Glomerular visceral epithelial cell (primary cell): ENCODE measurements around the gene COBLL1.
"Not testable (repeated sequence)": the region's sequence is repeated elsewhere in the genome, so short reads cannot be mapped to it uniquely, and the experiment has no call there.

Experiments
- DNase-seq: peaks from one replicate; pipeline ENCODE4 v3.0.0-alpha.2; 2016; ENCODE audit errors: extremely low spot score

The COBLL1 gene, protein sequence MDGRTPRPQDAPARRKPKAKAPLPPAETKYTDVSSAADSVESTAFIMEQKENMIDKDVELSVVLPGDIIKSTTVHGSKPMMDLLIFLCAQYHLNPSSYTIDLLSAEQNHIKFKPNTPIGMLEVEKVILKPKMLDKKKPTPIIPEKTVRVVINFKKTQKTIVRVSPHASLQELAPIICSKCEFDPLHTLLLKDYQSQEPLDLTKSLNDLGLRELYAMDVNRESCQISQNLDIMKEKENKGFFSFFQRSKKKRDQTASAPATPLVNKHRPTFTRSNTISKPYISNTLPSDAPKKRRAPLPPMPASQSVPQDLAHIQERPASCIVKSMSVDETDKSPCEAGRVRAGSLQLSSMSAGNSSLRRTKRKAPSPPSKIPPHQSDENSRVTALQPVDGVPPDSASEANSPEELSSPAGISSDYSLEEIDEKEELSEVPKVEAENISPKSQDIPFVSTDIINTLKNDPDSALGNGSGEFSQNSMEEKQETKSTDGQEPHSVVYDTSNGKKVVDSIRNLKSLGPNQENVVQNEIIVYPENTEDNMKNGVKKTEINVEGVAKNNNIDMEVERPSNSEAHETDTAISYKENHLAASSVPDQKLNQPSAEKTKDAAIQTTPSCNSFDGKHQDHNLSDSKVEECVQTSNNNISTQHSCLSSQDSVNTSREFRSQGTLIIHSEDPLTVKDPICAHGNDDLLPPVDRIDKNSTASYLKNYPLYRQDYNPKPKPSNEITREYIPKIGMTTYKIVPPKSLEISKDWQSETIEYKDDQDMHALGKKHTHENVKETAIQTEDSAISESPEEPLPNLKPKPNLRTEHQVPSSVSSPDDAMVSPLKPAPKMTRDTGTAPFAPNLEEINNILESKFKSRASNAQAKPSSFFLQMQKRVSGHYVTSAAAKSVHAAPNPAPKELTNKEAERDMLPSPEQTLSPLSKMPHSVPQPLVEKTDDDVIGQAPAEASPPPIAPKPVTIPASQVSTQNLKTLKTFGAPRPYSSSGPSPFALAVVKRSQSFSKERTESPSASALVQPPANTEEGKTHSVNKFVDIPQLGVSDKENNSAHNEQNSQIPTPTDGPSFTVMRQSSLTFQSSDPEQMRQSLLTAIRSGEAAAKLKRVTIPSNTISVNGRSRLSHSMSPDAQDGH

DNA sequence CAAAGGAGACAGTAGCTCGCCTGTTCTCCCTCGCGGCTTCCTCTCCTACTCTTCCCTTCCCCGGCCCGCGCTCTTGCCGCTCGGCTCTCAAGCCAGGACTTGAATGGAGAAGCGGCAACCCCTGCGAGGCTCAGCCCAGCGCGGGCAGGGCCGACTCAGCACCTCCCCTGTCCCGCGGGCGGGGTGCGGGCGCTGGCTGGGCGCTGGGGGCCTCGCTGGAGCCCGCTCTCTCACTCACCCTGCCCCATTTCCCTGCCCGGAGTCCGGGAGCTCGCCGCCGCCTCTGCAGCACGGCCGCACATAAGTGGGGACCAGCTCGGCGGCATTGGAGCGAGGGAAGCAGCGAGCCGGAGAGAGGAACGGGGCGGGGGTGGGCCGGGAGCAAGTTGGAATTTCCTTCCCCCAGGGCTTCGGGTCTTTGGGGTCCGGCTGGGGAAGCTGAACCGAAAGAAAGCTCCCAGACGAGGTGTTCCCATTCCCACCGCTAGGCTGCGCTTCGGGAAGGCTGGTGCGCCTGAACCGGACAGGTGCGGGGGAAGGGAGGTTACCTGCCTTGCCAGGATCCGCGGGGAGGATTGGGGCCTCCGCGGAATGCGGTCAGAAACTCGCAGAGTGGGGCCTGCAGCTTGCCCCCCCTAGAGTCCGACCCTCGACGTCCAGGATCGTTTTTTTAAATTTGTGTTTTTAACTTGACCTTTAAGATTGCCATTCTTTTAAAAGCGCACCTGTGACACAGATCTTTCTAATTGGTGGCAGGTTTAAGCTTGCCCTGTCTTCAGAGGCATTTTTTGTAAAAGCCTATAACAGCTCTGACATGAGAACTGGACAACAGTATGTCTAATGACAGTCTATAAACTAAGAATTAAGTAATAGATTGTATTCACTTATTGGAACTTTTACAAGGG, at the start of gene COBLL1:
Gene COBLL1, minus strand, starts transcription at position 105 of the 905 bp plus-strand sequence. CDS start 627 bp downstream, outside the sequence.
- DNase-seq: peak; percentile 86

DNA sequence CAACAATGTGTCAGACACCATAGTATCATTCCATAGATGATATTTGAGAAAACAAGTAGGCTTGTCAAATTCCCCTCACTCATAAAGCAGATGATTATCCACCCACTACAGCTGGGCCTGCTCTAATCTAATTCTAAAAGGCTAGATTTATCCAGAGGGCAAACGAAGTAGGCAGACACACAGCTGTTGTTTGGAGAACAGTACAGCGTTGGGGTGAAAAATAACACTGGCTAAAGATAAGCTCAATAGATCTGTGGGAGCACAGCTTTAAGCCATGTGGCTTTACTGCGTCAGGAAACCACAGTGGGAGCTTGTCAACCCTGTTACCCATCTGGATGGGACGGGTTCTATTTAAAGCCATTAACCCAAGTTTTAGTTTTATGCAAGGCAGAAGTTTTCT, 48.9 kb upstream of the COBLL1 start:
- no peak for DNase-seq

DNA sequence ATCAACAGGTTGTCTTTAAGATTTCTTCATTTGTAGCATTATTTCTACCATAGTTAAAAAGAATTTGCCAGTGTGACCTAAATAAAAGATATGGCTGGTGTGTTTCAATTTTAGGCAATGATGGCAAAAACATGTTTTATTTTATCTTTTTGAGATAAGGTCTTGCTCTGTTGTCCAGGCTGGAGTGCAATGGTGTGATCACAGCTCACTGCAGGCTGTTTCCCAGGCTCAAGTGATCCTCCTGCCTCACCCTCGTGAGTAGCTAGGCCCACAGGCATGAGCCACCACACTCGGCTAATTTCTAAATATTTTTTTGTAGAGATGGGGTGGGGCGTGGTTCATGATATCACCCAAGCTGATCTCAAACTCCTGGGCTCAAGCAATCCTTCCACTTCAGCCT, 47.0 kb upstream of the COBLL1 start:
- no peak for DNase-seq

DNA sequence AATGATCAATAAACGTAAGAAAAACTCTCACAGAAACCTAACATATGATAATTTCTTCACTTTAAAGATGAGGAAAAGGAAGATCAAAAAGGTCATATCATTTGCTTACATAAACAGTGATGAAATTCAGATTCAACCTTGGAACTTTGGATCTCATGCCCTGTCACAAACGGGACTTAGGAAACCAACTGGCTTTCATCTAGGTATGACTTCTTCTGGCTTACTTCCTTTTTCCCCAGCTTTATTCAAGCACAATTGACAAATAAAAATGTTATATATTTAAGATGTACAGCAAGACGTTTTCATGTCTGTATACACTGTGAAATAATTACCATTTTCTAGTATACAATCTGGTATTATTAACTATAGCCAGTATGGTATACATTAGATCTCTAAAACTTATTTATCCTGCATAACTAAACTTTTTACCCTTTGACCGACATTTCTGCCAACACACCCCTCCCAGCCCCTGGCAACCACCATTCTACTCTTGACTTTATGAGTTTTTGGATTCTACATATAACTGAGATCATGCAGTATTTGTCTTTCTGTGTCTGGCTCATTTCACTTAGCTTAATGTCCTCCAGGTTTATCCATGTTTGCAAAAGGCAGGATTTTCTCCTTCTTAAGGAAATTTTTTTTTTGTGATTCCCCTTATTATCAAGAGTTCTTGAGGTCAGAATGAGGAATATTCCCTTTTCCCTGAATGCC, 46.0 kb upstream of the COBLL1 start:
- DNase-seq: no peak

DNA sequence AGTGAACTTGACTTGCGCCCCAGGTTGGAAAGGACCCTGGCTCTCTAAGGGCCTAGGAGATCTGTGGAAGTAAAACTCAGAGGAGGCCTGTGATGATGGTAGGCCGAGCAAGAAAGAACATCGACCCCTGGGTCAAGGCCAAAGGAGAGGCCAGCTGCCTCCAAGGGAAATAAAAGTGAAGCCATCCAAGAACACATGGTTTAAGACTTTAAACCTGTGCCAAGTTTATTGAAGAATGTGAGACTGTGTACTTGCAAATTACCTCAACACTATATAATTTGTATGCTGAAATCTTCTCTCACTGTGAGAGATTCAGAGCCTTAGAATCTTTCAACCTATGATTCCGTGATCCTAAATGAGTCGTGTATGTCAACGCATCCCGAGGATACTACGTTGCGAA, 40.7 kb upstream of the COBLL1 start:
- no peak for DNase-seq

DNA sequence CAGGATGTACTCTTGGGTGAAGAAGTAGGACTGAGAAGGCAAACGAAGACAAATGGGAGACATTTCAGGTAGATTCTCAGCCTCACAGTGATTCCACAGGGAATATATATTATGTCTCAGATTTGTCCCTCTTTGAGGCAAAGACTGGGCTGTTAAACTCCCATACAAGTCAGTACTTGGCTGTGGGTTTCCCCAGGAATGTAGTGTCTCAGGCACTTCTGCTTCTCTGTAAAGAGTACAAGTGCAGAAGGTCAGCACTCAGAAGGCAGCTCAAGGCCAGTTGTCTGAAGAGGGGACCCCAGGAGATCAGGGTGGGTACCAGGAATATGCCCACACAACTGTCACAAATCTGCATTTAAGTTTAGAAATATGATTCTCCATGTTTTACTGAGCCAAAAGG, 39.9 kb upstream of the COBLL1 start:
- DNase-seq: no peak

DNA sequence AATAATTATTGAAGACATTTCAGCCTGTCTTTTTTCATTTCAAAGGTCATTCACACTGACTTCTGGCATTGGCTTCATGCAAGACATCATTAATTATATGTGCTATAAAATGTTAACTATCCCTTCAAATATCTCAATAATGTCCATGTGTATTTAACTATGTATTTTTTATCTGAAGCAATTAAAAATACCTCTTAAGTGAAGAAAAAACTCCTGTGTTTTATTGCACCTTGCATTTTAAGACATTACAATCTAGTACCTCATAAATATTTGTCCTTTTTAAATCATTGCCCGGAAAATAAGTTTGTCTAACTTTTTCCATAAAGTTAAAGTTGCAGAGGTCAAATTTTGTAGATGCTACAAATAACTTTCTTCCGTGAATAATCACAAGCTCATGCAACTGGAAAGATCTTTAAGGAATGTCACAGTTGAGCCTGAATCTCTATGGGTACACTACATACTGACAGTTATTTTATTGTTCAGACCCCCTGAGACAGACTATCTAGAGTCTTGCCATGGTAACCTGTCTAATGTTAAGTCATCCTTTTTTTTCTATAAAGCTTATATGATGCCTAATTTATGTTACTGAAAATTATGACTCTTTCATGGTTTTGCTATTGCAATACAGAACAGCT, 38.4 kb upstream of the COBLL1 start:
- no peak for DNase-seq

DNA sequence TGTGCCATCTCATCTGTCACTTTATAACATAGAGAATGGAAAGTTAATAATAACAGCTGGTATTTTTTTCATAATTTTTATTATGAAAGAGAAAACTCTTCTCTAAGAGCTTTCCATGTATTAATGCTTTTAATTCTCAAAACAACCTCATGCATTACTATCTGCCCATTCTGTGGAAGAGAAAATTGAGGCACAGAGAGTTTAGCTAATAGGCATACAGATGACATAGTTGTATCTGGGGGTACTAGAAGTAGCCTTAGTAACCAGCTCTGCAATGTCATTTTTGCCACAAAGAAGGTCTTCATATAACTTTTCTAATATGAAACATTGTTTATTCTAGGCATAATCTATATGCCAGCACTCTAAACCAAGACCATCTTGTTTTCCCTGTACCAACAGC, 36.3 kb upstream of the COBLL1 start:
- DNase-seq: no peak

DNA sequence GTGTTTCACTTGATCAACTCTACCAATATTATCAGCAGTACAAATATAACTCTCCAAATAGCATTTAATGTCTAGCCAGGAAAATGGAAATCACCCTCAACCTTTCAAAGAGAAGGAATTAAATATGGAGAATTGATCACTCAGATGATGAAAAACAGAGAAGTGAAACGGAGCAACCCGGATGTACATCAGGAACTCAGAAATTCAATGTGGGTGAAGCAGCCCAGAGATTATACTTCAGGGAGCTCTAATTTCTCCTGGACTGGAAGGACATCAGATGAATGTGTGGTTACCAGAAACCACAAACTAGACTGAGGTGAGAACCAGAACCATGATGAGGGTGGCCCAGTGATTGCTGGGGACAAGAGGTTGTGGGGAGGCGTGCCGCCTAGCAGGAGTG, 35.5 kb upstream of the COBLL1 start:
- DNase-seq: no peak

DNA sequence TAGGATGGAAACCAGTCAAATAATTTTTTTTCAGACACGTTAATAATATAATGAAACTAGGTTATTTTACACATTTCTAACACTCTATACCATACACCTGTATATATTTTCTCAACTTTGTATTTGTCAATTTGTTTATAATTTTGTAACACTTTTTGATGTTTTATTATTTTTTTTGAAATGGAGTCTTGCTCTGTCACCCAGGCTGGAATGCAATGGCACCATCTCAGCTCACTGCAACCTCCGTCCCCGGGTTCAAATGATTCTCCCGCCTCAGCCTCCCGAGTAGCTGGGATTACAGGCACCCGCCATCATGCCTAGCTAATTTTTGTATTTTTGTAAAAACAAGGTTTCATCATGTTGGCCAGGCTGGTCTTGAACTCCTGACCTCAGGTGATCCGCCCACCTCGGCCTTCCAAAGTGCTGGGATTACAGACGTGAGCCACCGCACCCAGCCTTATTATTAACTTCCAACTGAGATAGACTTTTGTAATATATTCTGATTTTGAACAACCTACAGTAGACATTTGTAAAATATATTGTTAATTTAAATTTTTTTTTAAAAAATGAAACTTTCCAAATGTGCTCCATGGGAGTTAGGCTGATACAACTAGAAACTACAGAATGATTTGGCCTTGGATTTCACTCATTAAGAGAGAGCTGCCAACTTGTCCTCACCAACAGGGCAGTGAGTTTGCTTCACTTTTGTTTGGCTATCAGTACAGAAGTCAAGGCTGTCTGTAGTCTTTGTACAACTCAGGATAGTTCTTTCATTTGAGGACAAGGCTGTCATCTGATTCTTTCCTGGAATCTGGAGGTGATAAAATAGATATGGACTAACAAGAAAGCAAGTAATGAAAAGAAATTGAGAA, 33.9 kb upstream of the COBLL1 start:
- DNase-seq: no peak

DNA sequence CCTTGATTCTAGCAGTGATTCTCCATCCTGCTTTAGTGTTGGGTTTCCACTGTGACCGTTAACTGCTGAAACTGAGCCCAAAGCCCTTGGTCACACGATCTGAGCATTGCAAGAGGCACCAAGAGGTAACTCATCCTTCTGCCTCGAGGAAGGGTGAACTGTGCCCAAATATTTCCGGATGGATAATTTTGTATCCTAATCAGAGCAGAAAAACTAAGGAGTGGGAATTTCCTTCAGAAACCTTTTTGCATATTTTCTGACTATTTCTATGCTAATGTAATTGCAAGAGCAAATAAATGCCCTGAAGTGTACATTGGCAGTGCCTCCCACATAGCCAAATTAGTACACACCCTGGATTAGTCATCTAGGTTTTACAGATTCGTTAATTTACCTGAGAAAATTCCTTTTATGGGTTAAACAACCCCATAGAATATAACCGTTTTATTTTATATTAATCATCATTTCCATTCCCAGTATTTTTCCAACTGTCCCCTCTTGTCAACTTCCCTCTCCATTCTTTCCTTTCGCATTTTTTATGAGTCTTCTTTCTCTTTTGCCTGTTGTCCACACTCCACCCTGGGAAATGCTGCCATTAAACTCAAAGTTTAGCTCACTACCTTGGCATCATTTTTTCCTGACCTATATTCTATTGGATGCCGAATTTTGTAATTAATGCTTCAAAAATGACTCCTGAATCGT, 31.7 kb upstream of the COBLL1 start:
- DNase-seq: no peak

DNA sequence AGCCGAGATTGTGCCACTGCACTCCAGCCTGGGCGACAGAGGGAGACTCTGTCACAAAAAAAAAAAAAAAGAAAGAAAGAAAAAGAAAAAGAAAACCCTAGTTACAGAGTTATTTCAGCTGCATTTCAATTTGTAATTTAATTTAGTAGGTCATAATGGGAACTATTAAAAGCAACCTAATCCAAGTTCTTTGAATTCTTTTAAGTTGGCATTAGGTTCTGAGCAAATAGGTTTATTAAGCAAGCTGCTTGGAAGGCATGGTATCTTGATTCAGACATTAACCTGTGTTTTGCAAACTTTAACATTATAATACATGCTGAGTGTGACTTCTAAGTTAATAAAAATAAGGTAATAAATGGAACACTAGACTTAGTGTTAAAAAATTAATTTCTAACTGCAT, 29.8 kb upstream of the COBLL1 start:
- no peak for DNase-seq

DNA sequence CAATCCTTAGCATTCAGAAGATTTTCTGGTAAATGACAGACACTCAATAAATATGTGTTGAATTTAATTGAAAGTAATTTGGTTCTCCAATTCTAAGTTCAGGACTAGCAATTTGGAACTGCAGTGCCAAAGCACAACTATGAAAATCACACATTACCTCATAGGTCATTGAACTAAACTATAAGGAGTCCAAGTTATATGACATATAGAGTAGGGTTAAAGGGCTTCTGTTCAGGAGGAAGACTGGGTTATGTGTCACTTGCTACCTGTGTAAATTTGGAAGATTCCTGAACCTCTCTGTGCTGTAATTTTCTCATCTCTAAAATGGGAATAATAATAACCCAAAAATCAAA, 27.8 kb upstream of the COBLL1 start:
- no peak for DNase-seq

DNA sequence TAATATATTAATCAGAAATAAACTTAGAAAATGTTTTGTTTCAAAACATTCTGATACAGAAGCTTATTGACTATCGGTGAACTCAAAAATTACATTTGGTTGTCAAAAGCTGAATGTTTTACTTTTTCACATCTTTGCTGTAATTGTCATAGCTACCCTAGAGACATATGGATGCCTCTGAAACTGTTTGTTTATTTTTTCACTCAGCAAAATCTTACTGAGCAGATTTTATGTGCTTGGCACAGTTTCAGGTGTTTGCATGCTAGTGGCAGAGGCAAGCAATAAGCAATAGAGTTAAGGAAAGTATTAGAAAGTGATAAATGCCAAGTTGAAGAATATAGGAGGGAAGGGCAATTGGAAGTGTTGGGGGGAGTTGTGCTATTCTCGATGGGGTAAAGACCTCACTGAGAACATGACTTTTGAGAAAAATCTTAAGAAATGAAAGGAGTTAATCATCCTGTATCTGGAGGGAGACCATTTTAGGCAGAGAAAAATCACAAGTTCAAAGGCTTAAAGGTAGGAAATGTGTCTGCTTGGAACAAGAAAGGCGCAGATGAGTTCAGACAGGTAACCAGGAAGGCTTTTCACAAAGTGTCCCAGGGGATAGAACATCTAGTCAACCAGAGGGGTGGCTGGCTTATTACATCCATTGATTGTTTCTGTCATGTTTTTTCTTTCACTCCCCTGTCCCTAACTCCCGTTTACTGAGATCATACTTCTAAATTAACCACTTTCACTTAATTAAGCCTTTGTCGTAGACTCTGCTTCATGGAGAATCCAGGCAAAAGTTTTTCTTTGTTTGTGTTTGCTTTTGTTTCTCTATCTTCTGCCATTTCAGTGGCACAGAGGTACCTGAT, 27.2 kb upstream of the COBLL1 start:
- DNase-seq: no peak

DNA sequence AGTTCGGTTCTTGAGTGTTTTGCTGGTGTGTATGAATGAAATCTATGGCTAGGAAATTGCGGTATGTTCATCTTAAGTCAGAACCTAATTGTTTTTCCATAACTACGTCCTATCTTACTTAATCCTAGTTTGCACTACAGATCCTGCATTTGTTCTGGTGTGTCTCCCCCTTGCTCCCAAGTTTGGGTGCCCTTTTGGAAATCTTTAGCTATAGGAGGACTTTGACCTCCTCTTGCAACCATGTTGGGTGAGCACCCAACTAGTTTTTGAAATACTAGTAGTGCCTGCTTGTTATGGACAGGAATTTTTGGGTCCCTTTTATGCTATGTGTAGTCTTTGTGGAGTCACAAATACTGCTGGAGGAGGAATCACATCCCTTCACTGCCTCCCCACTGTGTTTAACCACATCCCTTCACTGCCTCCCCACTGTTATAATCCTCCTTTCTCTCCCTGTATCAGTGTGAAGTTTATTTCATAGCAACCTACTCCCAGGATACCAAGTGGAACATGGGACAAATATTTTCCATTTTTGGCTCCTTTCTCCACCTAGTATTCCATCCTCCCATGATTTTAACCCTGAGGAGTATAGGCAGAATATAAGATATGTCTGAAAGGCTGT, 26.3 kb upstream of the COBLL1 start:
- no peak for DNase-seq

DNA sequence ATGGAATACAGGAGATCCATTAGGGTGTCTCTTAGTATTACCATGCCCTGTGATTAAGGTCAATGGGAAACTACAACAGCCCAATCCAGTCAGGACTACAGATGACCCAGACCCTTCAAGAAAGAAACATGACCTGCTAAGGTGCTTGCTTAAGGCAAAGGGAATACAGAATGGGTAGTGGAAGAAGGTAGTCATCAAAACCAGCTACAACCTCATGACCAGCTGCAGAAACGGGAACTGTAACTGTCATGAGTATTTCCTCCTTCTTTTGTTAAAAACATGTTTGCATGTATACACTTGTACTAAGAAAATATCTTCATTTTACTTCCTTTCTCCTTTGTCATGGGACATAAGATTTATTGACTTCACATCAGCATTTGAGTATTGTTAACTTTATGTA, 24.8 kb upstream of the COBLL1 start:
- not testable (repeated sequence) for DNase-seq

DNA sequence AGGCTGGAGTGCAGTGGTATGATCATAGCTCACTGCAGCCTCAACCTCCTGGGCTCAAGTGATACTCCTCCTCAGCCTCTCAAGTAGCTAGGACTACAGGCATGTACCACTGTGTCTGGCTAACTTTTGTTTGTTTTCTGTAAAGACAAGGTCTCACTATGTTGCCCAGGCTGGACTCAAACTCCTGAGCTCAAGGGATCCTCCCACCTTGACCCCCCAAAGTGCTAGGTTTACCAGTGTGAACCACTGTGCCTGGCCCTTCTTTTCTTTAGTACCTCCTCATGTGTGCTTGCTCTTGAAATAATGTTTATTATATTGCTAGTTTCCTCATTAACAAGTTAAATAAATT, 19.0 kb upstream of the COBLL1 start:
- DNase-seq: no peak
